NOMO-1 treated with dmso at 0.1 percent for 144 hours (cell line): ENCODE data around the gene CRB3.

Experiments
- DNase-seq: peaks from one replicate; lab custom pipeline; 2025; ENCODE audit not compliant: unreplicated experiment; lab: John Stamatoyannopoulos, UW

CRB3 gene

GRCh38 chr19:6465663-6466062, 1.6 kb downstream of the CRB3 start:
- DNase-seq = no peak

DNA sequence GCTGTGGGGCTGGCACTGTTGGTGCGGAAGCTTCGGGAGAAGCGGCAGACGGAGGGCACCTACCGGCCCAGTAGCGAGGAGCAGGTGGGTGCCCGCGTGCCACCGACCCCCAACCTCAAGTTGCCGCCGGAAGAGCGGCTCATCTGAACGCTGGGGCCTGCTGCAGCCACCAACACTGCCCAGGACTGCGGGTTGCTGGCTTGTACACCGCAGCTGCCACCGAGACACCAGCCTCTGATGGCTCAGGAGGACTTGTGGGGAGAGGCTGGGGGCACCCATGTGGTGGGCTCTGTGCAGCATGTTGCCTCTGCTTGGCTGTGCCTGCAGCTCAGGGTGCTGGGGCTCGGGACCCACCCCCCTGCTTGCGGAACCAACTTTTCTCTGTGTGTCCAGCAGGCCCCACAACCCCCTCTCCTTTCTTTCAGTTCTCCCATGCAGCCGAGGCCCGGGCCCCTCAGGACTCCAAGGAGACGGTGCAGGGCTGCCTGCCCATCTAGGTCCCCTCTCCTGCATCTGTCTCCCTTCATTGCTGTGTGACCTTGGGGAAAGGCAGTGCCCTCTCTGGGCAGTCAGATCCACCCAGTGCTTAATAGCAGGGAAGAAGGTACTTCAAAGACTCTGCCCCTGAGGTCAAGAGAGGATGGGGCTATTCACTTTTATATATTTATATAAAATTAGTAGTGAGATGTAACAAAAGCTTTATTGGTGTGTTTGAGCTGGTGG, 2.6 kb downstream of the CRB3 start:
- no peak for DNase-seq

GRCh38 chr19:6467384-6467783, 3.3 kb downstream of the CRB3 start:
- DNase-seq = no peak

DNA sequence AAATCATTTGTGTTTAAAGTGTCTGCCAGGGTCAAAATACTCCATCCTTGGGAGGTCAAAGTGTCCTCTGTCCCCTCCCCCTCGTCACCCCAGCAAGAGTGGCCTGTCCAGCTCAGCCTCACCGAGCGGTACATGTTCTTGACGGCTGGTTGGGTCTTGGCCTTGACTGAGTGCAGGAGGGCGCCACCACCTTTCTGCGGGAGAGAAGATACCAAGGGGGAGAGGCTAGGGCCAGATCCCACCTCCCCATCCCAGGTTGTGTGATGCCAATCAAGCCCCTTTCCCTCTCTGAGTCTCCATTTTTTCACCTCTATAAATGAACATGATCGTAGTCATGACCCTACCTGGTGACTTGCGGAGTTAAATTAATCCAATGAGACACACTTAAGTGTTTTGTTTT, 6.1 kb downstream of the CRB3 start:
- no peak for DNase-seq

- no peak for DNase-seq
Measured at GRCh38 chr19:6471076-6471475, 7.0 kb downstream of the CRB3 start.

- no peak for DNase-seq
Measured at GRCh38 chr19:6472713-6473112, 8.6 kb downstream of the CRB3 start.

- DNase-seq = no peak
Measured at GRCh38 chr19:6473647-6474046, 9.6 kb downstream of the CRB3 start.

- DNase-seq = no peak
Measured at GRCh38 chr19:6475321-6476108, 11.4 kb downstream of the CRB3 start.

- DNase-seq = no peak
Measured at GRCh38 chr19:6476155-6476895, 12.3 kb downstream of the CRB3 start.

GRCh38 chr19:6476896-6477431, 12.9 kb downstream of the CRB3 start:
- DNase-seq = no peak

GRCh38 chr19:6478815-6479214, 14.7 kb downstream of the CRB3 start:
- no peak for DNase-seq

GRCh38 chr19:6479836-6480398, 15.8 kb downstream of the CRB3 start:
- DNase-seq = no peak

GRCh38 chr19:6480848-6481415, 16.9 kb downstream of the CRB3 start:
- DNase-seq = no peak

- peak; percentile 44 for DNase-seq
Measured at GRCh38 chr19:6481541-6482342, 17.7 kb downstream of the CRB3 start, which contains the start of gene DENND1C. DENND1C (minus strand) TSS chr19:6481787; CDS start chr19:6481695, 92 bp downstream.

GRCh38 chr19:6482343-6482686, 18.2 kb downstream of the CRB3 start:
- DNase-seq = no peak

DNA sequence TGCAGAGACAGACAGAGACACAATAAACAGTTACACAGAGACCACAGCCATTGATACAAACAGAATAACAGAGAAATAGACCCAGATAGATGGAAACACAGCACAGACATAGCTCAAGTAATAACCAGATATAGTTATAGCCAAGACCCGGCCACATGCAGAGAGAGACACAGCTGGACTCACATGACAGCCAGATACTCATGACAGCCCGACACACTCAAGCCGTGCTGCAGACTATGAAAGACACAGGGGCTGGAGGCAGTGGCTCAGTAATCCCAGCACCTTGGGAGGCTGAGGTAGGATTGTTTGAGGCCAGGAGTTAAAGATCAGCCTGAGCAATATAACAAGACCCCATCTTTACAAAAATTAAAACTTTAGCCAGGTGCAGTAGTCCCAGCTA, 19.2 kb downstream of the CRB3 start:
- no peak for DNase-seq

- no peak for DNase-seq
Measured at GRCh38 chr19:6484230-6484629, 20.2 kb downstream of the CRB3 start.

- DNase-seq = no peak
Measured at GRCh38 chr19:6484831-6485230, 20.8 kb downstream of the CRB3 start.

DNA sequence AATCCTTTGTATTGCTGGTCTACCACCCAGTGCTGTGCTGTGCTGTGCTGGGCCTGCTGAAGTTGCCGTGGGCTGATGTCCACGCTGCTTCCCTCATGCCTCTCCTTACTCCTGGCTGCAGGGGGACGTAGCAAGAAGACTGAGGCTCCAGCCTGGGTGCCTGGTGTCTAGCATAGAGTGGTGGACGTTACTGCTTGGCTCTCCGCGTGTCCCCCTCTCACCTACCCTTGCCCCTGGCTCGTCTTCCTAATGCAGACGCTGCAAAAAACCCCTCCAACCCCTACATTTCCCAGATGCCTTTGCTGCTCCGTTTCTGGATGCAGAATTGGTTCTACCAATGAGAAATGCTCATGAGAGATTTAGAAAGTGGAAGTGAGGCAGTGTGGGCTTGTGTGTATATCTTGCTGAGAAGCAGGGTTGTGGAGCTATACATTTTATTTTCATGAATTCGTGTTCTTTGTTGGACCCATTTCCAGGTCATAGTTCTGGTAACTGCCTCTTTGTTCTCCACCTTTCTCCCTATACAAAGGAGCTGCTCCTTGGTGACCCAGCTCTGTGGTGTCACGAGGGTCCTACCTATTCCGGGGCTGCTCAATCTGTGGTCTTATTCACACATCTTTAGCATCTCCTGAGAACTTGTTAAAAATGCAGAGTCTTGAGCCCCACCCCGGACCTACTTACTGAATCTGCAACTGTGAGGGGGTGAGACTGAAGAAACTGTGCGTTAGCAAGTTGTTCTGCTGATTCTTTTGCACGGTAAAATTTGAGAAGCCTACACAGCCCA, 25.4 kb downstream of the CRB3 start:
- DNase-seq = peak; percentile 42
